Medulla oblongata (tissue), 1 donor: Measurements from ENCODE around the gene EIPR1.
"Not testable (repeated sequence)": the region's sequence is repeated elsewhere in the genome, so short reads cannot be mapped to it uniquely, and the experiment has no call there.

Source experiments
- DNase-seq: peaks from one replicate; pipeline ENCODE4 v3.0.0-alpha.2; 2015; ENCODE audit errors: extremely low spot score

Gene EIPR1

GRCh38 chr2:3288470-3289170 is 89.0 kb downstream of the EIPR1 start:
- peak; percentile 19 for DNase-seq

- DNase-seq, result no peak
These were observed 89.7 kb downstream of the EIPR1 start for GRCh38 chr2:3287896-3288295.

- not testable (repeated sequence) for DNase-seq
These were observed 91.0 kb downstream of the EIPR1 start for GRCh38 chr2:3286646-3287036.

GRCh38 chr2:3285901-3286645 is 91.5 kb downstream of the EIPR1 start:
- no peak for DNase-seq

GRCh38 chr2:3284657-3285630 is 92.7 kb downstream of the EIPR1 start:
- peak; percentile 35 for DNase-seq

- not testable (repeated sequence) for DNase-seq
These were observed 93.6 kb downstream of the EIPR1 start for GRCh38 chr2:3283876-3284656.

- no peak for DNase-seq
These were observed 94.4 kb downstream of the EIPR1 start for GRCh38 chr2:3283206-3283605.

- peak; percentile 72 for DNase-seq
These were observed 95.3 kb downstream of the EIPR1 start for GRCh38 chr2:3282056-3282998.

GRCh38 chr2:3280683-3281520 is 96.7 kb downstream of the EIPR1 start:
- DNase-seq, result no peak

GRCh38 chr2:3280197-3280596 is 97.4 kb downstream of the EIPR1 start:
- DNase-seq, result no peak

- no peak for DNase-seq
These were observed 98.2 kb downstream of the EIPR1 start for GRCh38 chr2:3279236-3279960.

GRCh38 chr2:3278521-3279218 is 98.9 kb downstream of the EIPR1 start:
- no peak for DNase-seq

- no peak for DNase-seq
These were observed 99.7 kb downstream of the EIPR1 start for GRCh38 chr2:3277748-3278520.

GRCh38 chr2:3277050-3277747 is 100.4 kb downstream of the EIPR1 start:
- DNase-seq, result no peak

- DNase-seq, result no peak
These were observed 104.9 kb downstream of the EIPR1 start for GRCh38 chr2:3272761-3273160.

GRCh38 chr2:3270095-3270478 is 107.5 kb downstream of the EIPR1 start:
- no peak for DNase-seq
